Retinal pigment epithelial cell (primary cell): ENCODE results near the gene TRIM69.

Source experiments
- DNase-seq: peaks from one replicate; pipeline ENCODE4 v3.0.0-alpha.2; 2010; ENCODE audit warnings: low read depth
- H3K4me3 ChIP-seq: 2 replicates; pipeline ENCODE4 v1.5.1; 2011; ENCODE audit warnings: mild to moderate bottlenecking, low read length, control low read depth, moderate library complexity
- TF ChIP-seq, protein P1 (sequence below): conservative IDR thresholded peaks from 2 replicates; pipeline ENCODE4 v1.5.1; 2011; ENCODE audit warnings: low read depth, low read length, control low read depth, inconsistent platforms

The TRIM69 gene

DNA sequence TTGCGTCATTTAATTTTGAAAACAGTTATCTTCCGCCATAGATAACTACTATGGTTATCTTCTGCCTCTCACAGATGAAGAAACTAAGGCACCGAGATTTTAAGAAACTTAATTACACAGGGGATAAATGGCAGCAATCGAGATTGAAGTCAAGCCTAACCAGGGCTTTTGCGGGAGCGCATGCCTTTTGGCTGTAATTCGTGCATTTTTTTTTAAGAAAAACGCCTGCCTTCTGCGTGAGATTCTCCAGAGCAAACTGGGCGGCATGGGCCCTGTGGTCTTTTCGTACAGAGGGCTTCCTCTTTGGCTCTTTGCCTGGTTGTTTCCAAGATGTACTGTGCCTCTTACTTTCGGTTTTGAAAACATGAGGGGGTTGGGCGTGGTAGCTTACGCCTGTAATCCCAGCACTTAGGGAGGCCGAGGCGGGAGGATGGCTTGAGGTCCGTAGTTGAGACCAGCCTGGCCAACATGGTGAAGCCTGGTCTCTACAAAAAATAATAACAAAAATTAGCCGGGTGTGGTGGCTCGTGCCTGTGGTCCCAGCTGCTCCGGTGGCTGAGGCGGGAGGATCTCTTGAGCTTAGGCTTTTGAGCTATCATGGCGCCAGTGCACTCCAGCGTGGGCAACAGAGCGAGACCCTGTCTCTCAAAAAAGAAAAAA lies 23.9 kb upstream of the TRIM69 start:
- peak overlapping the region; percentile 96 for H3K4me3 ChIP-seq
- TF ChIP-seq, protein P1, sequence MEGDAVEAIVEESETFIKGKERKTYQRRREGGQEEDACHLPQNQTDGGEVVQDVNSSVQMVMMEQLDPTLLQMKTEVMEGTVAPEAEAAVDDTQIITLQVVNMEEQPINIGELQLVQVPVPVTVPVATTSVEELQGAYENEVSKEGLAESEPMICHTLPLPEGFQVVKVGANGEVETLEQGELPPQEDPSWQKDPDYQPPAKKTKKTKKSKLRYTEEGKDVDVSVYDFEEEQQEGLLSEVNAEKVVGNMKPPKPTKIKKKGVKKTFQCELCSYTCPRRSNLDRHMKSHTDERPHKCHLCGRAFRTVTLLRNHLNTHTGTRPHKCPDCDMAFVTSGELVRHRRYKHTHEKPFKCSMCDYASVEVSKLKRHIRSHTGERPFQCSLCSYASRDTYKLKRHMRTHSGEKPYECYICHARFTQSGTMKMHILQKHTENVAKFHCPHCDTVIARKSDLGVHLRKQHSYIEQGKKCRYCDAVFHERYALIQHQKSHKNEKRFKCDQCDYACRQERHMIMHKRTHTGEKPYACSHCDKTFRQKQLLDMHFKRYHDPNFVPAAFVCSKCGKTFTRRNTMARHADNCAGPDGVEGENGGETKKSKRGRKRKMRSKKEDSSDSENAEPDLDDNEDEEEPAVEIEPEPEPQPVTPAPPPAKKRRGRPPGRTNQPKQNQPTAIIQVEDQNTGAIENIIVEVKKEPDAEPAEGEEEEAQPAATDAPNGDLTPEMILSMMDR = no peak
- DNase-seq = no peak

DNA sequence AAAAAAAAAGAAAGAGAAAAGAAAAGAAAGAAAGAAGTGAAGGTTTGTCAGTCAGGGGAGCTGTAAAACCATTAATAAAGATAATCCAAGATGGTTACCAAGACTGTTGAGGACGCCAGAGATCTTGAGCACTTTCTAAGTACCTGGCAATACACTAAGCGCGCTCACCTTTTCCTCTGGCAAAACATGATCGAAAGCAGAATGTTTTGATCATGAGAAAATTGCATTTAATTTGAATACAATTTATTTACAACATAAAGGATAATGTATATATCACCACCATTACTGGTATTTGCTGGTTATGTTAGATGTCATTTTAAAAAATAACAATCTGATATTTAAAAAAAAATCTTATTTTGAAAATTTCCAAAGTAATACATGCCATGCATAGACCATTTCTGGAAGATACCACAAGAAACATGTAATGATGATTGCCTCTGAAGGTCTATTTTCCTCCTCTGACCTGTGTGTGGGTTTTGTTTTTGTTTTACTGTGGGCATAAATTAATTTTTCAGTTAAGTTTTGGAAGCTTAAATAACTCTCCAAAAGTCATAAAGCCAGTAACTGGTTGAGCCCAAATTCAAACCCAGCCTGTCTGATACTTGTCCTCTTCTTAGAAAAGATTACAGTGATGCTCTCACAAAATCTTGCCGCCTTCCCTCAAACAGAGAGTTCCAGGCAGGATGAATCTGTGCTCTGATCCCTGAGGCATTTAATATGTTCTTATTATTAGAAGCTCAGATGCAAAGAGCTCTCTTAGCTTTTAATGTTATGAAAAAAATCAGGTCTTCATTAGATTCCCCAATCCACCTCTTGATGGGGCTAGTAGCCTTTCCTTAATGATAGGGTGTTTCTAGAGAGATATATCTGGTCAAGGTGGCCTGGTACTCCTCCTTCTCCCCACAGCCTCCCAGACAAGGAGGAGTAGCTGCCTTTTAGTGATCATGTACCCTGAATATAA lies 23.0 kb upstream of the TRIM69 start:
- no peak for DNase-seq
- peak overlapping the region; percentile 96 for H3K4me3 ChIP-seq
- TF ChIP-seq, protein P1 = peak; percentile 28

DNA sequence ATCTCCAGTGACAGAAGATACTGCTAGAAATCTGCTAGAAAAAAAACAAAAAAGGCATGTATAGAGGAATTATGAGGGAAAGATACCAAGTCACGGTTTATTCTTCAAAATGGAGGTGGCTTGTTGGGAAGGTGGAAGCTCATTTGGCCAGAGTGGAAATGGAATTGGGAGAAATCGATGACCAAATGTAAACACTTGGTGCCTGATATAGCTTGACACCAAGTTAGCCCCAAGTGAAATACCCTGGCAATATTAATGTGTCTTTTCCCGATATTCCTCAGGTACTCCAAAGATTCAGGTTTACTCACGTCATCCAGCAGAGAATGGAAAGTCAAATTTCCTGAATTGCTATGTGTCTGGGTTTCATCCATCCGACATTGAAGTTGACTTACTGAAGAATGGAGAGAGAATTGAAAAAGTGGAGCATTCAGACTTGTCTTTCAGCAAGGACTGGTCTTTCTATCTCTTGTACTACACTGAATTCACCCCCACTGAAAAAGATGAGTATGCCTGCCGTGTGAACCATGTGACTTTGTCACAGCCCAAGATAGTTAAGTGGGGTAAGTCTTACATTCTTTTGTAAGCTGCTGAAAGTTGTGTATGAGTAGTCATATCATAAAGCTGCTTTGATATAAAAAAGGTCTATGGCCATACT lies 21.1 kb upstream of the TRIM69 start:
- no peak overlapping the region for H3K4me3 ChIP-seq
- TF ChIP-seq, protein P1 = no peak
- DNase-seq = no peak

- TF ChIP-seq, protein P1 = no peak
- H3K4me3 ChIP-seq = no peak overlapping the region
- DNase-seq = no peak
These were observed 20.5 kb upstream of the TRIM69 start for GRCh38 chr15:44715797-44716334.

GRCh38 chr15:44716983-44717602 lies 19.2 kb upstream of the TRIM69 start:
- TF ChIP-seq, protein P1 = no peak
- H3K4me3 ChIP-seq = no peak overlapping the region

DNA sequence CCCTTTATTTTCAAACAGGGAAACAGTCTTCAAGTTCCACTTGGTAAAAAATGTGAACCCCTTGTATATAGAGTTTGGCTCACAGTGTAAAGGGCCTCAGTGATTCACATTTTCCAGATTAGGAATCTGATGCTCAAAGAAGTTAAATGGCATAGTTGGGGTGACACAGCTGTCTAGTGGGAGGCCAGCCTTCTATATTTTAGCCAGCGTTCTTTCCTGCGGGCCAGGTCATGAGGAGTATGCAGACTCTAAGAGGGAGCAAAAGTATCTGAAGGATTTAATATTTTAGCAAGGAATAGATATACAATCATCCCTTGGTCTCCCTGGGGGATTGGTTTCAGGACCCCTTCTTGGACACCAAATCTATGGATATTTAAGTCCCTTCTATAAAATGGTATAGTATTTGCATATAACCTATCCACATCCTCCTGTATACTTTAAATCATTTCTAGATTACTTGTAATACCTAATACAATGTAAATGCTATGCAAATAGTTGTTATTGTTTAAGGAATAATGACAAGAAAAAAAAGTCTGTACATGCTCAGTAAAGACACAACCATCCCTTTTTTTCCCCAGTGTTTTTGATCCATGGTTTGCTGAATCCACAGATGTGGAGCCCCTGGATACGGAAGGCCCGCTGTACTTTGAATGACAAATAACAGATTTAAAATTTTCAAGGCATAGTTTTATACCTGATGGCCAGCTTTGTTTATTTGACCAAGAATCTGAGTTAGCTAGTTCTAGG lies 18.0 kb upstream of the TRIM69 start:
- H3K4me3 ChIP-seq = no peak overlapping the region
- TF ChIP-seq, protein P1 = no peak
- no peak for DNase-seq

More at GRCh38 chr15:44716983-44717602, 19.2 kb upstream of the TRIM69 start:
- no peak for DNase-seq
